ENCODE results near the gene OR5L2.

DNA sequence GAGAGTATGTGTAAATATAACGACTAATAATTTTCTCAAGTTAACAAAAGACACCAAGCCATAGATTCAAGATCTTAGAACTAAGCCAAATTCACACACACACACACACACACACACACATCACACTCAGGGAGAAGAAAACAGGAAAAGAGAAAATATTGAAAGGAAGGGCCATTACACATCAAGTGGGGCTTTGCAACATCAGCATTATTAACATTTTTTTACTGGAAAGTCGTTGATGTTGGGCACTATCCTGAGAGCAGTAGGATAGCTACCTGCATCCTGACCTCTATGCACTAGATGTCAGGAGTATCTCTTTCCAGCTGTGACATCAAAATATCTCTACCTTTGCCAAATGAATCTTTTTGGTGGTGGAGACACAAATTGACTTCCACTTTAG lies 20.4 kb downstream of the OR5L2 start:
- TF ChIP-seq, protein P1, sequence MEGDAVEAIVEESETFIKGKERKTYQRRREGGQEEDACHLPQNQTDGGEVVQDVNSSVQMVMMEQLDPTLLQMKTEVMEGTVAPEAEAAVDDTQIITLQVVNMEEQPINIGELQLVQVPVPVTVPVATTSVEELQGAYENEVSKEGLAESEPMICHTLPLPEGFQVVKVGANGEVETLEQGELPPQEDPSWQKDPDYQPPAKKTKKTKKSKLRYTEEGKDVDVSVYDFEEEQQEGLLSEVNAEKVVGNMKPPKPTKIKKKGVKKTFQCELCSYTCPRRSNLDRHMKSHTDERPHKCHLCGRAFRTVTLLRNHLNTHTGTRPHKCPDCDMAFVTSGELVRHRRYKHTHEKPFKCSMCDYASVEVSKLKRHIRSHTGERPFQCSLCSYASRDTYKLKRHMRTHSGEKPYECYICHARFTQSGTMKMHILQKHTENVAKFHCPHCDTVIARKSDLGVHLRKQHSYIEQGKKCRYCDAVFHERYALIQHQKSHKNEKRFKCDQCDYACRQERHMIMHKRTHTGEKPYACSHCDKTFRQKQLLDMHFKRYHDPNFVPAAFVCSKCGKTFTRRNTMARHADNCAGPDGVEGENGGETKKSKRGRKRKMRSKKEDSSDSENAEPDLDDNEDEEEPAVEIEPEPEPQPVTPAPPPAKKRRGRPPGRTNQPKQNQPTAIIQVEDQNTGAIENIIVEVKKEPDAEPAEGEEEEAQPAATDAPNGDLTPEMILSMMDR (IDR thresholded peaks at IDR 0.05): no peak
- TF ChIP-seq POLR2A (IDR thresholded peaks at IDR 0.05): no peak
